ENCODE results near the gene CTNNA3. TPM values are rescaled to one million over a fixed set of nuclear protein-coding genes. Genes with fewer than 3 reads are reported as not detected.

Gene CTNNA3
- polyA plus RNA-seq, 1 donor from 2014 or later, result 0.14 TPM

DNA sequence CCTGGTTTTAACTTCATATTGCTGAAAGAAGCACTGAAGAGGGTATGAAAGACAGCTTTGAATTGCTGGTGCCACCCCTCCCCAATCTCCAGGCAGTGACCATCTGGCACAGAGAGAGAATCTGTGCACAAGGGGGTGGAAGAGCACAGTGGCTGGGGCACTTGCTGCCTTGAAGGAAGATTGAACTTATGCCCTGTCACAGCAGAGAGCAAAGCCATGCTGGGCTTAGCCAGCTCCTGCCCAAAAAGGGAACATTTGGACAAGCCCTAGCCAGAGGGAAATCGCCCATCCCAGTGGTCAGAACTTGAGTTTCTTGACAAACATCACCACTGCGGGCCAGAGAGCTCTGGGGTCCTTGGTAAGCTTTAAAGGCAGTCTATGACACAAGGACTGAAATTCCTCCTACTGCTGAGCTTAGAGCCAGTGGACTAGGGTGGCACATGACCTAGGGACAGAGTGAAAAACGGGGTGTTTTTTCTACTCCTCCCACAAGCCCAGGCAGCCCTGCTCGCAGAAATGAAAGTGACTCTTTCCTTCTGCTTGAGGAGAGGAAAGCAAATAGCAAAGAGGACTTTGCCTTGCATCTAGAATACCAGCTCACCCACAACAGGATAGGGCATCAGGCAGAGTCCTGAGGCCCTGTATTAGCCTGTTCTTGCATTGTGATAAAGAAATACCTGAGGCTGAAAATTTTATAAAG lies 257.2 kb downstream of the CTNNA3 start:
- Histone ChIP-seq H3K4me3 (ENCODE audit: low read length) (no peak overlapping the region), H3K36me3 (ENCODE audit: insufficient read depth, low read length) (no peaks in the 10 kb centered on the region), H3K79me2 (replicated peaks; ENCODE audit: insufficient read depth, low read length) (no peaks in the 10 kb centered on the region), H3K4me2 (ENCODE audit: low read length) (no peak overlapping the region), H3K9me2 (ENCODE audit: insufficient read depth, low read length) (no peaks in the 10 kb centered on the region), H2AFZ (ENCODE audit: low read depth, low read length) (no peak overlapping the region), H3F3A (ENCODE audit: insufficient read depth, low read length, poor library complexity, severe bottlenecking) (no peaks in the 10 kb centered on the region), H3K27ac (ENCODE audit: low read length) (no peak overlapping the region), H3K9me3 (ENCODE audit: low read length) (no peaks in the 10 kb centered on the region), H3K9ac (ENCODE audit: low read length) (no peak overlapping the region), H3K27me3 (ENCODE audit: insufficient read depth, low read depth, low read length) (no peaks in the 10 kb centered on the region), H4K20me1 (ENCODE audit: insufficient read depth) (no peaks in the 10 kb centered on the region)
- TF ChIP-seq MXI1 (conservative IDR thresholded peaks at IDR 0.05; ENCODE audit: poor library complexity, severe bottlenecking), result no peak
- no peak for TF ChIP-seq SMC3 (conservative IDR thresholded peaks at IDR 0.05; ENCODE audit: poor library complexity)
- TF ChIP-seq RAD21 (conservative IDR thresholded peaks at IDR 0.05), result no peak
- no peak for TF ChIP-seq EP300 (conservative IDR thresholded peaks at IDR 0.05; ENCODE audit: poor library complexity, severe bottlenecking)
- TF ChIP-seq POLR2AphosphoS5 (IDR thresholded peaks at IDR 0.05), result no peak
- TF ChIP-seq, protein P1, sequence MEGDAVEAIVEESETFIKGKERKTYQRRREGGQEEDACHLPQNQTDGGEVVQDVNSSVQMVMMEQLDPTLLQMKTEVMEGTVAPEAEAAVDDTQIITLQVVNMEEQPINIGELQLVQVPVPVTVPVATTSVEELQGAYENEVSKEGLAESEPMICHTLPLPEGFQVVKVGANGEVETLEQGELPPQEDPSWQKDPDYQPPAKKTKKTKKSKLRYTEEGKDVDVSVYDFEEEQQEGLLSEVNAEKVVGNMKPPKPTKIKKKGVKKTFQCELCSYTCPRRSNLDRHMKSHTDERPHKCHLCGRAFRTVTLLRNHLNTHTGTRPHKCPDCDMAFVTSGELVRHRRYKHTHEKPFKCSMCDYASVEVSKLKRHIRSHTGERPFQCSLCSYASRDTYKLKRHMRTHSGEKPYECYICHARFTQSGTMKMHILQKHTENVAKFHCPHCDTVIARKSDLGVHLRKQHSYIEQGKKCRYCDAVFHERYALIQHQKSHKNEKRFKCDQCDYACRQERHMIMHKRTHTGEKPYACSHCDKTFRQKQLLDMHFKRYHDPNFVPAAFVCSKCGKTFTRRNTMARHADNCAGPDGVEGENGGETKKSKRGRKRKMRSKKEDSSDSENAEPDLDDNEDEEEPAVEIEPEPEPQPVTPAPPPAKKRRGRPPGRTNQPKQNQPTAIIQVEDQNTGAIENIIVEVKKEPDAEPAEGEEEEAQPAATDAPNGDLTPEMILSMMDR (IDR thresholded peaks at IDR 0.05; ENCODE audit: poor library complexity, severe bottlenecking), result no peak
- TF ChIP-seq TAF1 (IDR thresholded peaks at IDR 0.05; ENCODE audit: low read depth), result no peak
- TF ChIP-seq EZH2 (IDR thresholded peaks at IDR 0.05; ENCODE audit: borderline replicate concordance, insufficient read depth, low read length, poor library complexity, severe bottlenecking), result no peak

DNA sequence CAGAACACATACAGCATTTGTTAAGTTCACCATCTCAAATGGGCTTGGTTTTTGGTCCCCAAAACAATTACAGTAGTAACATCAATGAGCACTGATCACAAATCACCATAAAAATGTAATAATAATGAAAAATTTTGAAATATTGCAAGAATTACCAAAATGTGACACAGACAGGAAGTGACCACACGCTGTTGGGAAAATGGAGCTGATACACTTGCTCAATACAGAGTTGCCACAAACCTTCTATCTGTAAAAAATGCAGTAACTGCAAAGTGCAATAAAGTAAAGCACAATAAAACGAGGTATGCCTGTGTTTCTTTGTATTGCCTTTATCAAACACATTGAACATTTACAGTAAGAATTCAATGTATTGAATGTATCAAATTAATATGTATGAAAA lies 262.7 kb downstream of the CTNNA3 start:
- no peaks in the 10 kb centered on the region for H3F3A ChIP-seq (ENCODE audit: insufficient read depth, low read length, poor library complexity, severe bottlenecking)
- H3K9me3 ChIP-seq (ENCODE audit: low read length), result no peaks in the 10 kb centered on the region
- no peak overlapping the region for H2AFZ ChIP-seq (ENCODE audit: low read depth, low read length)
- H3K4me3 ChIP-seq (ENCODE audit: low read length), result no peak overlapping the region
- no peaks in the 10 kb centered on the region for H3K79me2 ChIP-seq (replicated peaks; ENCODE audit: insufficient read depth, low read length)
- no peaks in the 10 kb centered on the region for H3K36me3 ChIP-seq (ENCODE audit: insufficient read depth, low read length)
- H3K9me2 ChIP-seq (ENCODE audit: insufficient read depth, low read length), result no peaks in the 10 kb centered on the region
- H3K27me3 ChIP-seq (ENCODE audit: insufficient read depth, low read depth, low read length), result no peaks in the 10 kb centered on the region
- H4K20me1 ChIP-seq (ENCODE audit: insufficient read depth), result no peaks in the 10 kb centered on the region
- H3K27ac ChIP-seq (ENCODE audit: low read length), result no peak overlapping the region
- no peak overlapping the region for H3K9ac ChIP-seq (ENCODE audit: low read length)
- no peak overlapping the region for H3K4me2 ChIP-seq (ENCODE audit: low read length)
- TF ChIP-seq SMC3 (conservative IDR thresholded peaks at IDR 0.05; ENCODE audit: poor library complexity), result no peak
- no peak for TF ChIP-seq EP300 (conservative IDR thresholded peaks at IDR 0.05; ENCODE audit: poor library complexity, severe bottlenecking)
- TF ChIP-seq TAF1 (IDR thresholded peaks at IDR 0.05; ENCODE audit: low read depth), result no peak
- no peak for TF ChIP-seq POLR2AphosphoS5 (IDR thresholded peaks at IDR 0.05)
- TF ChIP-seq, protein P1 (IDR thresholded peaks at IDR 0.05; ENCODE audit: poor library complexity, severe bottlenecking), result no peak
- TF ChIP-seq, protein P2, sequence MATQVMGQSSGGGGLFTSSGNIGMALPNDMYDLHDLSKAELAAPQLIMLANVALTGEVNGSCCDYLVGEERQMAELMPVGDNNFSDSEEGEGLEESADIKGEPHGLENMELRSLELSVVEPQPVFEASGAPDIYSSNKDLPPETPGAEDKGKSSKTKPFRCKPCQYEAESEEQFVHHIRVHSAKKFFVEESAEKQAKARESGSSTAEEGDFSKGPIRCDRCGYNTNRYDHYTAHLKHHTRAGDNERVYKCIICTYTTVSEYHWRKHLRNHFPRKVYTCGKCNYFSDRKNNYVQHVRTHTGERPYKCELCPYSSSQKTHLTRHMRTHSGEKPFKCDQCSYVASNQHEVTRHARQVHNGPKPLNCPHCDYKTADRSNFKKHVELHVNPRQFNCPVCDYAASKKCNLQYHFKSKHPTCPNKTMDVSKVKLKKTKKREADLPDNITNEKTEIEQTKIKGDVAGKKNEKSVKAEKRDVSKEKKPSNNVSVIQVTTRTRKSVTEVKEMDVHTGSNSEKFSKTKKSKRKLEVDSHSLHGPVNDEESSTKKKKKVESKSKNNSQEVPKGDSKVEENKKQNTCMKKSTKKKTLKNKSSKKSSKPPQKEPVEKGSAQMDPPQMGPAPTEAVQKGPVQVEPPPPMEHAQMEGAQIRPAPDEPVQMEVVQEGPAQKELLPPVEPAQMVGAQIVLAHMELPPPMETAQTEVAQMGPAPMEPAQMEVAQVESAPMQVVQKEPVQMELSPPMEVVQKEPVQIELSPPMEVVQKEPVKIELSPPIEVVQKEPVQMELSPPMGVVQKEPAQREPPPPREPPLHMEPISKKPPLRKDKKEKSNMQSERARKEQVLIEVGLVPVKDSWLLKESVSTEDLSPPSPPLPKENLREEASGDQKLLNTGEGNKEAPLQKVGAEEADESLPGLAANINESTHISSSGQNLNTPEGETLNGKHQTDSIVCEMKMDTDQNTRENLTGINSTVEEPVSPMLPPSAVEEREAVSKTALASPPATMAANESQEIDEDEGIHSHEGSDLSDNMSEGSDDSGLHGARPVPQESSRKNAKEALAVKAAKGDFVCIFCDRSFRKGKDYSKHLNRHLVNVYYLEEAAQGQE (IDR thresholded peaks at IDR 0.05; ENCODE audit: borderline replicate concordance), result no peak
- no peak for TF ChIP-seq RAD21 (conservative IDR thresholded peaks at IDR 0.05)
